Epithelial cell of esophagus (primary cell): ENCODE measurements around the gene NDST1.

Source experiments
- DNase-seq: peaks from one replicate; pipeline ENCODE4 v3.0.0; 2010; ENCODE audit warnings: low read depth
- H3K4me3 ChIP-seq: 2 replicates; pipeline ENCODE4 v1.5.1; 2011; ENCODE audit warnings: mild to moderate bottlenecking, low read length, control low read depth
- TF ChIP-seq, protein P1 (sequence below): IDR thresholded peaks from 2 replicates; pipeline ENCODE4 v1.5.1; 2011; ENCODE audit warnings: low read depth, mild to moderate bottlenecking, low read length, control low read depth, inconsistent platforms; ENCODE audit not compliant: insufficient read depth; ENCODE audit errors: missing control alignments

Gene NDST1

DNA sequence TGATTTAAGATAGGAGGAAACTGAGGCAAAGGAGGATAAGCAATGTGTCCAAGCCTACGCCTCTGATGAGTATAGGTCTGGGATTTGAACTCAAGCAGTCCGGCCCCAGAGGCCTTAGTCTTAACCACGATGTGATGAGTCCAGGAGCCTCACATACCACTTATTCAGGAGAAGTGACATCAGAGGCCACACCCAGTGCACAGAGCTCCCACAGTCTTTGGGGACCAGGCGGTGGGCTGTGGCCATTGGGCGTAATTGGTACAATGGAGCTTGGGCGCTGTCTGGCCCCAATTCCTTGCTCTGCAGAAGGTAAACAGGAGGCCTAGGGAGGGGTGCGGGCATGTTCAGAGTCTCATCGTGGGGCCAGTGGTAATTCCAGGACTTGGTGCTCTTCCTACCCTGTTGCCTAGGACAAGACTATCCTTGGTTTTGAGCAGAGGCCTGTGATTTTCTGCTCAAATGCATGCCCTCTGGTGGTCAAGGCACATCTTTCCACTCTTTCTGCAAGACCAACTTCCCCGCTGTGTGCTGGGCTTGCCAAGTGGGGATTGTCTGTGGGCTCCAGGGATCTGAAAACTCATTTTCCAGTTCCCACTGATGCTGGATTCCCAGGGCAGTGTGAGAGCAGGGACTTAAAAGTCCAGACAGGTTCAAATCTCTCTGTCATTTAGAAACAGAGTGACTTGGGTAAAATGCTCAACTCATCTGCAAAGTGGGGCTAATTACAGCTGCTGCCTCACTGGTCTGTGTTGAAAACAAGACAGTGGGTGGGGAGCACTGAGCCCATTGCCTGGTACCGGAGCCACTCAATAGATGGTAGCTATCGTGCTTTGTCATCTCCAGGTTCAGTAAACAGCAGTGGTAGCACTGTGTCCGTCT lies 15.8 kb downstream of the NDST1 start:
- TF ChIP-seq, protein P1, sequence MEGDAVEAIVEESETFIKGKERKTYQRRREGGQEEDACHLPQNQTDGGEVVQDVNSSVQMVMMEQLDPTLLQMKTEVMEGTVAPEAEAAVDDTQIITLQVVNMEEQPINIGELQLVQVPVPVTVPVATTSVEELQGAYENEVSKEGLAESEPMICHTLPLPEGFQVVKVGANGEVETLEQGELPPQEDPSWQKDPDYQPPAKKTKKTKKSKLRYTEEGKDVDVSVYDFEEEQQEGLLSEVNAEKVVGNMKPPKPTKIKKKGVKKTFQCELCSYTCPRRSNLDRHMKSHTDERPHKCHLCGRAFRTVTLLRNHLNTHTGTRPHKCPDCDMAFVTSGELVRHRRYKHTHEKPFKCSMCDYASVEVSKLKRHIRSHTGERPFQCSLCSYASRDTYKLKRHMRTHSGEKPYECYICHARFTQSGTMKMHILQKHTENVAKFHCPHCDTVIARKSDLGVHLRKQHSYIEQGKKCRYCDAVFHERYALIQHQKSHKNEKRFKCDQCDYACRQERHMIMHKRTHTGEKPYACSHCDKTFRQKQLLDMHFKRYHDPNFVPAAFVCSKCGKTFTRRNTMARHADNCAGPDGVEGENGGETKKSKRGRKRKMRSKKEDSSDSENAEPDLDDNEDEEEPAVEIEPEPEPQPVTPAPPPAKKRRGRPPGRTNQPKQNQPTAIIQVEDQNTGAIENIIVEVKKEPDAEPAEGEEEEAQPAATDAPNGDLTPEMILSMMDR = peak; percentile 71
- peak; percentile 67 for DNase-seq
- H3K4me3 ChIP-seq = no peak overlapping the region

DNA sequence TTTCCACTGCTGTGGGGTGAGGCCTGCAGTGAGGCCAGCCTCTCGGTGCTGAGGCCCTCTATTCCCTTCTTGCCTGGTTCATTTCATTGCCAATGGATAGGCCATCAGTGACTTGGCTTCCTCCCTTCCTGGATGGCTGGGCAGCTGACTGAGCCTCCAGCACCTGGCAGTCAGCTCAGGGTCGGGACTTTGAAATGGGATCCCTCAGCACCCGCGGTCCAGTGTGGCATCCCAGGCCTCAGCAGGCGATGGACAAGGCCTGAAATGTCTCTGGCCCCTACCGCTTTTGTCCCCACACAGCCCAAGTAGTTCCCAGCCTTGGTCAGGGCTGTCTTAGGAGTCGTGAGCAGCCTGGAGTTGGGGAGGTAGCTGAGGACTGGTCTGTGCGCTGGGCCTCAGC lies 17.2 kb downstream of the NDST1 start:
- H3K4me3 ChIP-seq = no peak overlapping the region
- TF ChIP-seq, protein P1 = no peak
- no peak for DNase-seq

DNA sequence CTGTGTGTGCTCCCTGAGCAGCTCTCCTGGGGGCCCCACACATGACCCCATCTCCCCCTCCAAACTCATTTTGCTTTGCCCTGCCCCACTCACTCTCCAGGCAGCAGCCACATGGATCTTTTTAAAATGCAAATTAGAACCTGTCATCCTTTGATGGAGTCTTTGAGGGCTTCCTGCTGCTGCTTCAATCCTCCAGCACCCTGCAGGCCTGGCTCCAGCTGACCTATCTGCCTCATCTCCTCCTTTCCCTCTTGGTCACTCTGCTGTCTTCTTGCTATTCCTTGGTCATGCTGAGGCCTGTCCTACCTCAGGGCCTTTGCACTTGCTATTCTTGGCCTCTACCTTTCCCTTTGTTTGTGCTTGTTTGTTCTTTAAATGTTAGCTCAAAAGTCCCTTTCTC lies 17.9 kb downstream of the NDST1 start:
- no peak overlapping the region for H3K4me3 ChIP-seq
- TF ChIP-seq, protein P1 = no peak
- no peak for DNase-seq

GRCh38 chr5:150527038-150527437 lies 19.1 kb downstream of the NDST1 start:
- no peak for DNase-seq
- no peak overlapping the region for H3K4me3 ChIP-seq
- TF ChIP-seq, protein P1 = no peak

DNA sequence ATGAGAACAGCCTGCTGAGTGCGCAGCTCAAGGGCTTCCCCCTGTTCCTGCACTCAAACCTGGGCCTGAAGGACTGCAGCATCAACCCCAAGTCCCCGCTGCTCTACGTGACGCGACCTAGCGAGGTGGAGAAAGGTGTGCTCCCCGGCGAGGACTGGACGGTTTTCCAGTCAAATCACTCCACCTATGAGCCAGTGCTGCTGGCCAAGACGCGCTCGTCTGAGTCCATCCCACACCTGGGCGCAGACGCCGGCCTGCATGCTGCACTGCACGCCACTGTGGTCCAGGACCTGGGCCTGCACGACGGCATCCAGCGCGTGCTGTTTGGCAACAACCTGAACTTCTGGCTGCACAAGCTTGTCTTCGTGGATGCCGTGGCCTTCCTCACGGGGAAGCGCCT lies 19.9 kb downstream of the NDST1 start:
- TF ChIP-seq, protein P1 = no peak

DNA sequence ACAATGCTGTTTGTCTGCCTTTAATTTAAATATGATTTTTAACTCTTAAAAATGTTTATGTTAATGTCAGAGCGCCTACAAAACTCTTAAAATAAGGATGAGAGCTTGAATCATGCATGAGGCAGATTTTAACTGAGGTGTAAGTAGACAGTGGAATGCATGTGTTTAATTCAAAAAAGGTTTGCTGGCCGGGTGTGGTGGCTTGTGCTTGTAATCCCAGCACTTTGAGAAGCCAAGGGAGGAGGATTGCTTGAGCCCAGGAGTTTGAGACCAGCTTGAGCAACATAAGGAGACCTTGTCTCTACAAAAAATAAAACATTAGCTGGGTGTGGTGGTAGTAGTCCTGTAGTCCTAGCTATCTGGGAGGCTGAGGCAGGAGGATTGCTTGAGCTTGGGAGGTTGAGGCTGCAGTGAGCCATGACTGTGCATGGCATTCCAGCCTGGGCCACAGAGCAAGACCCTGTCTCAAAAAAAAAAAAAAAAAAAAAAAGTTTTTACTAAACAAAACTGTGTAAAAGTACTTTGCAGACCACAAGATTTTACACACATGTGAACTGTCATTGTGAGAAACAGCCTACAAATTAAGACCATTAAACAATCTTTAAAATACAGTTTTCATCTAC lies 21.1 kb downstream of the NDST1 start:
- no peak overlapping the region for H3K4me3 ChIP-seq
- DNase-seq = no peak
- TF ChIP-seq, protein P1 = no peak

More for the DNA sequence above, 19.9 kb downstream of the NDST1 start:
- no peak for DNase-seq
- H3K4me3 ChIP-seq = no peak overlapping the region
